NB4 (cell line): ENCODE results near the gene ADAMTSL5.

Experiments used
- POLR2A ChIP-seq: IDR thresholded peaks from 2 replicates; pipeline ENCODE4 v1.6.1; 2011; ENCODE audit warnings: mild to moderate bottlenecking; ENCODE audit not compliant: insufficient read length; ENCODE audit errors: extremely low read depth
- TF ChIP-seq, protein P1 (sequence below): IDR thresholded peaks from one replicate; pipeline ENCODE4 v1.5.1; 2012; ENCODE audit warnings: low read depth, low read length

DNA sequence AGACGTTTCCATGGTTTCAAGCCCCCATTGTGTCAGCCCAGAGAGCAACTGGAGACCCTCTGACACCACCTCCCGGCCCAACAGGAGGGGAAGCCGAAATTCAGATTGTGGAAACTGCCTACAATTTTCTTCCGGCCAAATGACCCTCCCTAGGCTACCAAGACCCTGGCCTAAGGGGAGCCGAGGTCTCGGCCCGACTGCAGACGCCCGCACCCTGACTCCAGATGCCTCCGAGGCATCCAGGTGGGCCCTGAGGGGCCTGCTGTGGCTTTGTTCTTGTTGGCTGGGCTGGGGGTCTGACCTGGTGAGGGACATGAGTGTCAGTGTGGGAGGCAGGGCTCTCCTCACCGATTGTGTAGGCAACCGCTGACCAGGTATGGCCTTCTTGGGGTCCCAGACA, 45.7 kb upstream of the ADAMTSL5 start:
- TF ChIP-seq, protein P1, sequence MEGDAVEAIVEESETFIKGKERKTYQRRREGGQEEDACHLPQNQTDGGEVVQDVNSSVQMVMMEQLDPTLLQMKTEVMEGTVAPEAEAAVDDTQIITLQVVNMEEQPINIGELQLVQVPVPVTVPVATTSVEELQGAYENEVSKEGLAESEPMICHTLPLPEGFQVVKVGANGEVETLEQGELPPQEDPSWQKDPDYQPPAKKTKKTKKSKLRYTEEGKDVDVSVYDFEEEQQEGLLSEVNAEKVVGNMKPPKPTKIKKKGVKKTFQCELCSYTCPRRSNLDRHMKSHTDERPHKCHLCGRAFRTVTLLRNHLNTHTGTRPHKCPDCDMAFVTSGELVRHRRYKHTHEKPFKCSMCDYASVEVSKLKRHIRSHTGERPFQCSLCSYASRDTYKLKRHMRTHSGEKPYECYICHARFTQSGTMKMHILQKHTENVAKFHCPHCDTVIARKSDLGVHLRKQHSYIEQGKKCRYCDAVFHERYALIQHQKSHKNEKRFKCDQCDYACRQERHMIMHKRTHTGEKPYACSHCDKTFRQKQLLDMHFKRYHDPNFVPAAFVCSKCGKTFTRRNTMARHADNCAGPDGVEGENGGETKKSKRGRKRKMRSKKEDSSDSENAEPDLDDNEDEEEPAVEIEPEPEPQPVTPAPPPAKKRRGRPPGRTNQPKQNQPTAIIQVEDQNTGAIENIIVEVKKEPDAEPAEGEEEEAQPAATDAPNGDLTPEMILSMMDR, result no peak
- no peak for TF ChIP-seq POLR2A
